Measurements from ENCODE around the gene MYDGF.

GRCh38 chr19:4641132-4641531 is 29.0 kb downstream of the MYDGF start:
- no peak for TF ChIP-seq SIN3B (IDR thresholded peaks at IDR 0.05; ENCODE audit: low read depth)
- TF ChIP-seq REST (IDR thresholded peaks at IDR 0.05; ENCODE audit: borderline replicate concordance) = no peak
- TF ChIP-seq REST (CRISPR knock-in tag; IDR thresholded peaks at IDR 0.05; ENCODE audit: low read depth) = no peak
- no peak for TF ChIP-seq ZBED1 (IDR thresholded peaks at IDR 0.05)

All from K562 (cell line).